ENCODE data around the gene POLR2E.

DNA sequence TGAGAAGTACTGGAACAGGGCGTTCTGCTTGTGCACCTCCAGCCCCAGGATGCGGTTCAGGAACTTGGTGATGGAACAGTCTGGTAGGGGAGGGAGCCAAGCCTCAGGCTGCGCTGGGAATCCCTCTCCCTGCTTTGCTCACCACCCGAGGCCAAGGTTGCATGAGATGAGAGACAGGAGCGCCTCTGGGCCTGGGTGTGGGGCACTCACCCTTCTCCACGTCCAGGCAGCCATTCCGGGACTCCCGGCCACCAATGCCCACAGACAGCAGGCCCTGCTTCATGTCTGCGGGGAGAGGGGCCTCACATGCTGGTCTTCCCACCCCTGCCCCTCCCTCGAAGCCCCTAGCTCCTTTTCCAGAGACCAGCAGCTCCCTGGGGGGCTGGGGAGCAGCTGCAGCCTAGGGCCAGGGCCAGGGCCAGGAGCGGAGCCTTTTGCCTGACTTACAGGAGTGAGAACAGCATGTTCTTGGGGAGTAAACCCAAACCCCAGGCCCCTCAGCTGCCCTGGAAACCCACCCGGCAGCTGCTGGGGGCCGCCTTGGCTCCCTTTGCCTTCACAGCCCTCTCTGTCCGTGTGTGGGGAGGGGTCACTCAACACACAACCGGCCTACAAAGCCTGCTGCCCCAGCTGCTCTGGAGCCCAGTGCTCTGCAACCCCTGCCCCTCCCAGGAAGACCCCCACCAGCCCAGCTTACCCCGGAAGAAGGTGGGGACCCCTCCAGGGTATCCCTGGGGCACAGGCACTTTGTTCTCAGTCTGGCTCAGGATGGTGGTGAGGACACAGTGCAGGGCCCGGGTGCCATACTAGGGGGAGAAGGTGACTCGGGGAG lies 15.8 kb upstream of the POLR2E start:
- TF ChIP-seq POLR2AphosphoS5 (IDR thresholded peaks at IDR 0.05; ENCODE audit: low read depth, low read length): no peak
- TF ChIP-seq, protein P1, sequence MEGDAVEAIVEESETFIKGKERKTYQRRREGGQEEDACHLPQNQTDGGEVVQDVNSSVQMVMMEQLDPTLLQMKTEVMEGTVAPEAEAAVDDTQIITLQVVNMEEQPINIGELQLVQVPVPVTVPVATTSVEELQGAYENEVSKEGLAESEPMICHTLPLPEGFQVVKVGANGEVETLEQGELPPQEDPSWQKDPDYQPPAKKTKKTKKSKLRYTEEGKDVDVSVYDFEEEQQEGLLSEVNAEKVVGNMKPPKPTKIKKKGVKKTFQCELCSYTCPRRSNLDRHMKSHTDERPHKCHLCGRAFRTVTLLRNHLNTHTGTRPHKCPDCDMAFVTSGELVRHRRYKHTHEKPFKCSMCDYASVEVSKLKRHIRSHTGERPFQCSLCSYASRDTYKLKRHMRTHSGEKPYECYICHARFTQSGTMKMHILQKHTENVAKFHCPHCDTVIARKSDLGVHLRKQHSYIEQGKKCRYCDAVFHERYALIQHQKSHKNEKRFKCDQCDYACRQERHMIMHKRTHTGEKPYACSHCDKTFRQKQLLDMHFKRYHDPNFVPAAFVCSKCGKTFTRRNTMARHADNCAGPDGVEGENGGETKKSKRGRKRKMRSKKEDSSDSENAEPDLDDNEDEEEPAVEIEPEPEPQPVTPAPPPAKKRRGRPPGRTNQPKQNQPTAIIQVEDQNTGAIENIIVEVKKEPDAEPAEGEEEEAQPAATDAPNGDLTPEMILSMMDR (IDR thresholded peaks at IDR 0.05): no peak
- no peak for TF ChIP-seq SIN3A (IDR thresholded peaks at IDR 0.05; ENCODE audit: borderline replicate concordance, insufficient read depth, low read depth, low read length)

Data from Panc1 (cell line).